ENCODE data around the gene GUCY1A2.

GUCY1A2 gene

GRCh38 chr11:106986261-106986660 is 32.0 kb downstream of the GUCY1A2 start:
- no peaks in the 10 kb centered on the region for H3K27me3 ChIP-seq (ENCODE audit: control insufficient read depth in 2 of 2, insufficient read depth in 2 of 2, low read length in 2 of 2)
- H3K36me3 ChIP-seq (ENCODE audit: control insufficient read depth in 2 of 2, insufficient read depth in 2 of 2, low read length in 2 of 2), result no peaks in the 10 kb centered on the region
- H3K4me3 ChIP-seq (ENCODE audit: low read length in 2 of 2), result no peak overlapping the region
- no peaks in the 10 kb centered on the region for H3K9me3 ChIP-seq (ENCODE audit: control insufficient read depth in 2 of 2, low read length in 2 of 2)
- no peak overlapping the region for H3K27ac ChIP-seq (ENCODE audit: low read depth in 2 of 2, low read length in 2 of 2)
- H3K9ac ChIP-seq (ENCODE audit: low read depth in 1 of 2, low read length in 2 of 2), result no peak overlapping the region
- H3K4me1 ChIP-seq (ENCODE audit: control insufficient read depth in 2 of 2, insufficient read depth in 2 of 2, low read length in 2 of 2), result no peaks in the 10 kb centered on the region

GRCh38 chr11:106983991-106984390 is 34.3 kb downstream of the GUCY1A2 start:
- H3K4me3 ChIP-seq (ENCODE audit: low read length in 2 of 2), result no peak overlapping the region
- no peaks in the 10 kb centered on the region for H3K27me3 ChIP-seq (ENCODE audit: control insufficient read depth in 2 of 2, insufficient read depth in 2 of 2, low read length in 2 of 2)
- no peaks in the 10 kb centered on the region for H3K4me1 ChIP-seq (ENCODE audit: control insufficient read depth in 2 of 2, insufficient read depth in 2 of 2, low read length in 2 of 2)
- H3K27ac ChIP-seq (ENCODE audit: low read depth in 2 of 2, low read length in 2 of 2), result no peak overlapping the region
- no peaks in the 10 kb centered on the region for H3K36me3 ChIP-seq (ENCODE audit: control insufficient read depth in 2 of 2, insufficient read depth in 2 of 2, low read length in 2 of 2)
- no peak overlapping the region for H3K9ac ChIP-seq (ENCODE audit: low read depth in 1 of 2, low read length in 2 of 2)
- H3K9me3 ChIP-seq (ENCODE audit: control insufficient read depth in 2 of 2, low read length in 2 of 2), result no peaks in the 10 kb centered on the region

- Histone ChIP-seq H3K4me3 (ENCODE audit: low read length in 2 of 2) (no peak overlapping the region), H3K27ac (ENCODE audit: low read depth in 2 of 2, low read length in 2 of 2) (no peak overlapping the region), H3K9me3 (ENCODE audit: control insufficient read depth in 2 of 2, low read length in 2 of 2) (no peaks in the 10 kb centered on the region), H3K9ac (ENCODE audit: low read depth in 1 of 2, low read length in 2 of 2) (no peak overlapping the region), H3K36me3 (ENCODE audit: control insufficient read depth in 2 of 2, insufficient read depth in 2 of 2, low read length in 2 of 2) (no peaks in the 10 kb centered on the region), H3K4me1 (ENCODE audit: control insufficient read depth in 2 of 2, insufficient read depth in 2 of 2, low read length in 2 of 2) (no peaks in the 10 kb centered on the region), H3K27me3 (ENCODE audit: control insufficient read depth in 2 of 2, insufficient read depth in 2 of 2, low read length in 2 of 2) (no peaks in the 10 kb centered on the region)
These were observed 35.0 kb downstream of the GUCY1A2 start for GRCh38 chr11:106983261-106983660.

GRCh38 chr11:106974831-106975230 is 43.4 kb downstream of the GUCY1A2 start:
- no peaks in the 10 kb centered on the region for H3K9me3 ChIP-seq (ENCODE audit: control insufficient read depth in 2 of 2, low read length in 2 of 2)
- H3K9ac ChIP-seq (ENCODE audit: low read depth in 1 of 2, low read length in 2 of 2), result no peak overlapping the region
- H3K4me1 ChIP-seq (ENCODE audit: control insufficient read depth in 2 of 2, insufficient read depth in 2 of 2, low read length in 2 of 2), result no peaks in the 10 kb centered on the region
- H3K4me3 ChIP-seq (ENCODE audit: low read length in 2 of 2), result no peak overlapping the region
- H3K27ac ChIP-seq (ENCODE audit: low read depth in 2 of 2, low read length in 2 of 2), result no peak overlapping the region
- no peaks in the 10 kb centered on the region for H3K36me3 ChIP-seq (ENCODE audit: control insufficient read depth in 2 of 2, insufficient read depth in 2 of 2, low read length in 2 of 2)
- H3K27me3 ChIP-seq (ENCODE audit: control insufficient read depth in 2 of 2, insufficient read depth in 2 of 2, low read length in 2 of 2), result no peaks in the 10 kb centered on the region

- H3K4me1 ChIP-seq (ENCODE audit: control insufficient read depth in 2 of 2, insufficient read depth in 2 of 2, low read length in 2 of 2), result no peaks in the 10 kb centered on the region
- no peak overlapping the region for H3K4me3 ChIP-seq (ENCODE audit: low read length in 2 of 2)
- no peaks in the 10 kb centered on the region for H3K36me3 ChIP-seq (ENCODE audit: control insufficient read depth in 2 of 2, insufficient read depth in 2 of 2, low read length in 2 of 2)
- H3K9me3 ChIP-seq (ENCODE audit: control insufficient read depth in 2 of 2, low read length in 2 of 2), result no peaks in the 10 kb centered on the region
- H3K27me3 ChIP-seq (ENCODE audit: control insufficient read depth in 2 of 2, insufficient read depth in 2 of 2, low read length in 2 of 2), result no peaks in the 10 kb centered on the region
- H3K9ac ChIP-seq (ENCODE audit: low read depth in 1 of 2, low read length in 2 of 2), result no peak overlapping the region
- no peak overlapping the region for H3K27ac ChIP-seq (ENCODE audit: low read depth in 2 of 2, low read length in 2 of 2)
These were observed 46.4 kb downstream of the GUCY1A2 start for GRCh38 chr11:106971864-106972263.

GRCh38 chr11:106969644-106970355 is 48.5 kb downstream of the GUCY1A2 start:
- Histone ChIP-seq H3K27me3 (ENCODE audit: control insufficient read depth in 2 of 2, insufficient read depth in 2 of 2, low read length in 2 of 2) (no peaks in the 10 kb centered on the region), H3K4me3 (ENCODE audit: low read length in 2 of 2) (no peak overlapping the region), H3K9me3 (ENCODE audit: control insufficient read depth in 2 of 2, low read length in 2 of 2) (no peaks in the 10 kb centered on the region), H3K27ac (ENCODE audit: low read depth in 2 of 2, low read length in 2 of 2) (no peak overlapping the region), H3K9ac (ENCODE audit: low read depth in 1 of 2, low read length in 2 of 2) (no peak overlapping the region), H3K36me3 (ENCODE audit: control insufficient read depth in 2 of 2, insufficient read depth in 2 of 2, low read length in 2 of 2) (no peaks in the 10 kb centered on the region), H3K4me1 (ENCODE audit: control insufficient read depth in 2 of 2, insufficient read depth in 2 of 2, low read length in 2 of 2) (no peaks in the 10 kb centered on the region)

- H3K4me3 ChIP-seq (ENCODE audit: low read length in 2 of 2), result no peak overlapping the region
- no peaks in the 10 kb centered on the region for H3K4me1 ChIP-seq (ENCODE audit: control insufficient read depth in 2 of 2, insufficient read depth in 2 of 2, low read length in 2 of 2)
- H3K9ac ChIP-seq (ENCODE audit: low read depth in 1 of 2, low read length in 2 of 2), result no peak overlapping the region
- H3K27me3 ChIP-seq (ENCODE audit: control insufficient read depth in 2 of 2, insufficient read depth in 2 of 2, low read length in 2 of 2), result no peaks in the 10 kb centered on the region
- H3K9me3 ChIP-seq (ENCODE audit: control insufficient read depth in 2 of 2, low read length in 2 of 2), result no peaks in the 10 kb centered on the region
- H3K36me3 ChIP-seq (ENCODE audit: control insufficient read depth in 2 of 2, insufficient read depth in 2 of 2, low read length in 2 of 2), result no peaks in the 10 kb centered on the region
- H3K27ac ChIP-seq (ENCODE audit: low read depth in 2 of 2, low read length in 2 of 2), result no peak overlapping the region
These were observed 55.3 kb downstream of the GUCY1A2 start for GRCh38 chr11:106962995-106963394.

- H3K36me3 ChIP-seq (ENCODE audit: control insufficient read depth in 2 of 2, insufficient read depth in 2 of 2, low read length in 2 of 2), result no peaks in the 10 kb centered on the region
- H3K9me3 ChIP-seq (ENCODE audit: control insufficient read depth in 2 of 2, low read length in 2 of 2), result no peaks in the 10 kb centered on the region
- H3K27ac ChIP-seq (ENCODE audit: low read depth in 2 of 2, low read length in 2 of 2), result no peak overlapping the region
These were observed 56.8 kb downstream of the GUCY1A2 start for GRCh38 chr11:106961518-106961917.

GRCh38 chr11:106961048-106961447 is 57.2 kb downstream of the GUCY1A2 start:
- H3K9ac ChIP-seq (ENCODE audit: low read depth in 1 of 2, low read length in 2 of 2), result no peak overlapping the region
- H3K4me3 ChIP-seq (ENCODE audit: low read length in 2 of 2), result no peak overlapping the region
- no peaks in the 10 kb centered on the region for H3K4me1 ChIP-seq (ENCODE audit: control insufficient read depth in 2 of 2, insufficient read depth in 2 of 2, low read length in 2 of 2)
- no peaks in the 10 kb centered on the region for H3K36me3 ChIP-seq (ENCODE audit: control insufficient read depth in 2 of 2, insufficient read depth in 2 of 2, low read length in 2 of 2)
- H3K9me3 ChIP-seq (ENCODE audit: control insufficient read depth in 2 of 2, low read length in 2 of 2), result no peaks in the 10 kb centered on the region
- H3K27me3 ChIP-seq (ENCODE audit: control insufficient read depth in 2 of 2, insufficient read depth in 2 of 2, low read length in 2 of 2), result no peaks in the 10 kb centered on the region
- H3K27ac ChIP-seq (ENCODE audit: low read depth in 2 of 2, low read length in 2 of 2), result no peak overlapping the region

More at GRCh38 chr11:106961518-106961917, 56.8 kb downstream of the GUCY1A2 start:
- Histone ChIP-seq H3K27me3 (ENCODE audit: control insufficient read depth in 2 of 2, insufficient read depth in 2 of 2, low read length in 2 of 2) (no peaks in the 10 kb centered on the region), H3K4me1 (ENCODE audit: control insufficient read depth in 2 of 2, insufficient read depth in 2 of 2, low read length in 2 of 2) (no peaks in the 10 kb centered on the region), H3K4me3 (ENCODE audit: low read length in 2 of 2) (no peak overlapping the region), H3K9ac (ENCODE audit: low read depth in 1 of 2, low read length in 2 of 2) (no peak overlapping the region)

GRCh38 chr11:106959800-106960199 is 58.5 kb downstream of the GUCY1A2 start:
- no peak overlapping the region for H3K9ac ChIP-seq (ENCODE audit: low read depth in 1 of 2, low read length in 2 of 2)

More at GRCh38 chr11:106959800-106960199, 58.5 kb downstream of the GUCY1A2 start:
- Histone ChIP-seq H3K9me3 (ENCODE audit: control insufficient read depth in 2 of 2, low read length in 2 of 2) (no peaks in the 10 kb centered on the region), H3K4me1 (ENCODE audit: control insufficient read depth in 2 of 2, insufficient read depth in 2 of 2, low read length in 2 of 2) (no peaks in the 10 kb centered on the region), H3K27me3 (ENCODE audit: control insufficient read depth in 2 of 2, insufficient read depth in 2 of 2, low read length in 2 of 2) (no peaks in the 10 kb centered on the region), H3K27ac (ENCODE audit: low read depth in 2 of 2, low read length in 2 of 2) (no peak overlapping the region), H3K36me3 (ENCODE audit: control insufficient read depth in 2 of 2, insufficient read depth in 2 of 2, low read length in 2 of 2) (no peaks in the 10 kb centered on the region), H3K4me3 (ENCODE audit: low read length in 2 of 2) (no peak overlapping the region)

Data from mucosa of rectum (tissue), 2 donors.